Measurements from ENCODE around the gene CCDC160. TPM values are rescaled to one million over a fixed set of nuclear protein-coding genes. Genes with fewer than 3 reads are reported as not detected.
"Not testable (repeated sequence)": the region's sequence is repeated elsewhere in the genome, so short reads cannot be mapped to it uniquely, and the experiment has no call there.

The CCDC160 gene
- total RNA-seq, 1 experiment from 2014 or later, result 19.8 TPM

DNA sequence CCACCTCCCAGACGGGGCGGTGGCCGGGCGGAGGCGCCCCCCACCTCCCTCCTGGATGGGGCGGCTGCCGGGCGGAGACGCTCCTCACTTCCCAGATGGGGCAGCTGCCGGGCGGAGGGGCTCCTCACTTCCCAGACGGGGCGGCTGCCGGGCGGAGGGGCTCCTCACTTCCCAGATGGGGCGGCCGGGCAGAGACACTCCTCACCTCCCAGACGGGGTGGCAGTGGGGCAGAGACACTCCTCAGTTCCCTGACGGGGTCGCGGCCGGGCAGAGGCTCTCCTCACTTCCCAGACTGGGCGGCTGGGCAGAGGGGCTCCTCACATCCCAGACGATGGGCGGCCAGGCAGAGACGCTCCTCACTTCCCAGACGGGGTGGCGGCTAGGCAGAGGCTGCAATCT is 49.0 kb downstream of the CCDC160 start:
- DNase-seq (ENCODE audit: low spot score); in situ Hi-C loops (cut with HindIII; ENCODE audit: low sequenced_read_pairs): not testable (repeated sequence)

DNA sequence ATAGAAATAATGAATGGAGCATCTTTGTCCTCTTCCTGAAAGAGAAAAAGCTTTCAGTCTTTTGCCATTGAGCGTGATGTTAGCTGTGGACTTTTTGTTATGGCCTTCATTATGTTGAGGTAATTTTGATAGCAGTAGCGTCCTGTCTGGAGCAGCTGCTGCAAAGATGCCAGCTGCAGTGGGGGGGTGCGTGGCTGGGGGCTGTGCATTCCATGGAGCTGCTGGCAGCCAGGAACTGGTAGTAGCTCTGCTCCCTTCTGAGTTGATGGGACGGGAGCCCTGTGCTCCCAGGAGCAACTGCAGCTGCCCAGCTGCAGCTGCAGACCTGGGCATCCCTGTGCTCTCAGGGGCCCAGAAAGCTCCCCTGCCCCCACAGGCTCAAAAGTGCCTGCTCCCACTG is 50.4 kb downstream of the CCDC160 start:
- DNase-seq (ENCODE audit: low spot score), result no peak
- in situ Hi-C loops (cut with HindIII; ENCODE audit: low sequenced_read_pairs), result no loop called here

DNA sequence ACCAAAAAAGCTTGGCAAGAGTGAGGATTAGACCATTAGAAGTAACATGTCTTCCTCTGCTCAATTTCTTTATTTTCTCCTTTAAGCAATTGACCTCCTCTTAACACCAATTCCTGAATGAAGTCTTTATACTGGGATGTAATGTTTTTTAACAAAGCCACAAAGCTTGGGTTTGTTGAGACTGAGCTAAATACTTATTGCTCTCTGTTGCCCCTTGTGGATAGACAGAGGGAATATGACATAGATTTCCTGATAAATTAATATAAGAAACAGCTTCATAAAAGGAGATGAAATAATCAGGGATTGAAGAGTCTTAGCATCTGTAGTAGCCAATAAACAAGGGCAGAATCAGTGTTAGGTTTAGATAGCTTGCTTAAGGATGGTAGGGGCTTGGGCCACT is 57.6 kb downstream of the CCDC160 start:
- no peak for DNase-seq (ENCODE audit: low spot score)

More for the DNA sequence above, 57.6 kb downstream of the CCDC160 start:
- in situ Hi-C loops (cut with HindIII; ENCODE audit: low sequenced_read_pairs), result no loop called here

Other genes with a start within 250 kb of the CCDC160 start
- gene PHF6, start 136.1 kb downstream of the CCDC160 start, total RNA-seq (2014; rRNA removed; shearing (Covaris generic)), result 57.1 and 72.7 TPM in 2 replicates
- 53.6 and 70.5 TPM in 2 replicates for gene HPRT1, start 223.0 kb downstream of the CCDC160 start, total RNA-seq (2014; rRNA removed; shearing (Covaris generic))